GM19328 (cell line): ENCODE data around the gene NRG3.

ENCODE experiments used
- ATAC-seq: cut with Tn5 transposase; IDR thresholded peaks from one replicate; pipeline ENCODE4 v1.9.1; 2021; ENCODE audit warnings: mild to moderate bottlenecking, moderate library complexity; ENCODE audit not compliant: unreplicated experiment

NRG3 gene

GRCh38 chr10:82084496-82084895, 209.5 kb downstream of the NRG3 start:
- ATAC-seq = no peak

DNA sequence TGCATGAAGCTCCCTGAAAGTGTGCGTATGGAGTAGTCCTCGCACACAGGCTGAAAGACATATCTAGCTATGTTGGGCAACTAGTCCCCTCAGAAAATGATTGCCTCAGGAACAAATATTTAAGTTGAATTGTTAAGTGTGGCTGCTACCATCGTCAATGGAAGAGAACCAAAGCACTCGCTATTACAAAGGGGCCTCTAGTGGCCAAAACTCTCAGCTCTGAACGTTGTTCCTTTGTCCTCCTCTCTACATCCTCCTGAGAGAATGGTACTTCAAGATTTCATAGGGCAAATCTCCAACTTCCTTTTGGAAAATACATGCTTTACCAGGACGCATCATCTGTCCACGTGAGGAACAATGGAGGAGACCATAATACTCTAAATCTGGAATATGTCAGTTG, 209.9 kb downstream of the NRG3 start:
- ATAC-seq = no peak

- ATAC-seq = no peak
Measured at GRCh38 chr10:82089327-82089726, 214.3 kb downstream of the NRG3 start.

DNA sequence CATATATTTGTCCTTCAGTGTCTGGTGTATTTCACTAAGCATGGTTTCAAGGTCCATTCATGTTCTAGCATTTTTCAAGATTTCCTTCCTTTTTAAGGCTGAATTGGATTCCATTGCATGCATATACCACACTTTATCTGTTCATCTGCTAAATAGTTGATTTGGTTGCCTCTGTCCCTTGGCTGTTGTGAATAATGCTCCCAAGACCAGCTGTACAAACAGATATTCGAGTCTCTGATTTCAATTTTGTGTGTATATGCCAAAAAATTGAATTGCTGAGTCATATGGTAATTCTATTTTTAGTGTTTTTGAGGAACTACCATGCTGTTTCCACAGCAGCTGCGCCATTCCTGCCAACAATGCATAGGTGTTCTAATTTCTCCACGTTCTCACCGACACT, 216.4 kb downstream of the NRG3 start:
- ATAC-seq = no peak

- ATAC-seq = no peak
Measured at GRCh38 chr10:82092111-82092510, 217.1 kb downstream of the NRG3 start.

DNA sequence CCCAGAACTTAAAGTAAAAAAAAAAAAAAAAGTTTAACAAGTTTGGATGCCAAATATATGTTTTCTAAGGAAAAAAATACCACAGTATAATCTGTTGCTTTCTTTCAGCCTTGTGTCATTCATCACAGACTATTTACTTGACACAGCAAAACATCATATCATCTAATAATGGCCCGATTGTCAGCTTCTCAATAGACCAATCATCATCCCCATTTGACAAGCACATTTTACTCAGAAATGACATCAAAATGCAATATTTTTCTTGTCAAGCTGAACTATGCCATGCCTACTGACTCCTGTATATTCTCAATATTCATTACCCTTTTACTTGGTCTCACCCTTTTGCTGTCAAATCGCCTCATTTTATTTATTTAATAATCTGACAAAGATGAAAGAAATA, 249.7 kb downstream of the NRG3 start:
- no peak for ATAC-seq

- ATAC-seq = no peak
Measured at GRCh38 chr10:82128527-82128926, 253.5 kb downstream of the NRG3 start.

DNA sequence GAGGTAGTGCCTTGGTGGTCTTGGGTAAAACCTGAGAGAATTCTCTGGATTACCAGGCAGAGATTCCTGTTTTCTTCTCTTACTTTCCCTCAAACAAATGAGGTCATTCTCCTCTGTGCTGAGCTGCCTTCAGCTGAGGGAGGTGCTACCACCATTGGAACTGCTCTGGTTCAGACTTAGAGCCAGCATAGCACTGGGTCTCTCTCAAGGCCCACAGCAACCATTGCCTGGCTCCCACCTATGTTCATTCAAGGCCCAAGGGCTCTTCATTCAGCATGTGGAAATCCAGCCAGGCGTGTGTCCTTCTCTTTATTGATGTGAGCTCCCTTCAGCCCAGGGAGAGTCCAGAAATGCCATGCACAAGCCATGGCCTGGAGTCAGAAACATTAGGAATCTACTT, 261.1 kb downstream of the NRG3 start:
- no peak for ATAC-seq

- no peak for ATAC-seq
Measured at GRCh38 chr10:82144153-82144552, 269.2 kb downstream of the NRG3 start.

- no peak for ATAC-seq
Measured at GRCh38 chr10:82148764-82149163, 273.8 kb downstream of the NRG3 start.

DNA sequence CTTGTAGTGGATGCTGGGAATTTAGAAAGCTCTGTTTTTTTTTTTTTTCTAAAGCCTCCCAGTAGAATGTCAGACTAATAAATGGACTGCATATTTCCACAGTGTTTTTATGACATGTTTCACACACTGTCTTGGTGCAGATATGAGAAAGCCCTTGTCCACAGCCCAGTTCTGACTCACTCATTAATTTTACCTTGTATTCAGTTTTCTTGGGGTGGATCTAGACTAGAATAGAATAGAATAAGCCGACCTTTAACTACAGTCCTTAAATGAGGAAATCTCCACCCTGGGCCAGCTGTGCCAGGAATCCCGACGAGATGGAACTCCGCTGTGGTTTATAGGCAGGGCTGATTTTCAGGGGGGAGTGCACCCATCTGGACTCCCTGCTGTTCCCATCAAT, 274.7 kb downstream of the NRG3 start:
- no peak for ATAC-seq

- ATAC-seq = no peak
Measured at GRCh38 chr10:82150123-82150900, 275.3 kb downstream of the NRG3 start.

DNA sequence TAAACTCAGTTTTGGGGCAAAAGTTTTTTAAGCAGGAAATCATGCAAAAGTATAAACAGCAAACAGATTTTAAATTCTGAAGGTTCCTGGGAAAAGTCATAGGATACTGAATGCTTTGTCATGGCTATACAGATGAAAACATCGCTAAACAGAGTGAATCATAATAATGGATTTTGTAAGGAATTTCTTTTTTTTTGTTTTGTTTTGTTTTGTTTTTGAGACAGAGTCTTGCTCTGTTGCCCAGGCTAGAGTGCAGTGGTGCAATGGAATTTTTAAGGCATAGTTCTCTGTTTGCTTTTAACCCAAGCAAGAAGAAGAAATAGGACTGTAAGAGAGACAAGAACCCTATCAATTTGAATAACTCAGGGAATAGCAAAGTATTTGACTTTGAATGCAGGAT, 285.3 kb downstream of the NRG3 start:
- ATAC-seq = no peak

GRCh38 chr10:82161264-82161663, 286.3 kb downstream of the NRG3 start:
- ATAC-seq = no peak

- no peak for ATAC-seq
Measured at GRCh38 chr10:82162549-82163195, 287.7 kb downstream of the NRG3 start.

DNA sequence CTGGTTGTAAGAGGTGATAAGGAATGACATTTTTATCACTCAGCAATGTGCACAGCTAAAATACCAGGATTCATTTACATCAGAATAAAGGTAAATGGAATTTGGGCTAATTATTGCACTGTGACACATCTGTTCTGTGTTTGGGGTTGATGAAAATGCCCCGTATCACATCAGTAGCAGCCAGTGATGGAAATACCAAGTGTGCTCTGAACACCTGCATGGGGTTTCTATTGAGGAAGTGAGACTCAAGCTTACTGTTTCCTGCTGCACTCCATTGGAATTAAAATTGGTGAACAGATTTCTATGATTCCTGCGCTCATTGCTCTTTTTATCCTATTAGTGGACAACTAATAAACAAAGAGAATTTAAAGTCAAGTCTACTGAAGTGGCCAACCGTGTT, 296.9 kb downstream of the NRG3 start:
- ATAC-seq = no peak

- ATAC-seq = no peak
Measured at GRCh38 chr10:82176587-82176986, 301.6 kb downstream of the NRG3 start.

- ATAC-seq = no peak
Measured at GRCh38 chr10:82190432-82191260, 315.7 kb downstream of the NRG3 start.

DNA sequence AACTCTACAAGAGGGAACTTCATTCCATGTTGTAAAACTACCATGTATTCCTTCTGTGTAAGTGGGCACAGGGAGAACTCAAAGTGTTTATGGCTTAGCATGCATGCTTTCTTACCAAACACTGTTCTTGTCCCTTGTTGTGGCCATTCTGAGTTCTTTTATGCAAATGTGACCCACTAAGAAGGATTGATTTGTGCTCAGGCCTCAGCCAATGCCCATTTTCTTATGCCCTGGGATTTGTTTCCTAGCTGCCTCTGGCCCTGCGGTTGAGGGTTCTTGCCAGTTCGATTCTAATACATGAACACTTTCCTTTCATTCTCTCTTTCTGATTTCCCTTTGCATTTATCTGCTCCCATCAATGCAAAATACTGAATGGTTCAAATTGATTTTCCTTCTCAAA, 316.7 kb downstream of the NRG3 start:
- no peak for ATAC-seq

DNA sequence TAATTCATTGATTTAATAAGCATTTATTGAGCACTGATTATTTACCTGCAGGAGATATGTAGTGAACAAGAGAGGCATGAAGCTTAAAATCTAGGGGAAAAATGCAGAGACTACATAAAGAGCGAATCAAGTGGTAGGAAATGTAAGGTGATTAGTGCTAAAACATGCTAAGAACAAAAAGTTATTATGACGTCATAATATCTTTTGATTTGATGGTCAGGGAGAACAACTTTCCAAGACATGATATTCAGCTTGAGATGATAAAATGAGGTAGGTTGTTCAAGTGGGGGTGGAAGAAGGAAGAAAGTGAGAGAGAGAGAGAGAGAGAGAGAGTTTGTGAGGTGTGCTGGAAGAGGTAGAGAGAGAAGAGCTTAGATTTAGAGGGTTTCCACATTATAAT, 317.7 kb downstream of the NRG3 start:
- ATAC-seq = no peak

DNA sequence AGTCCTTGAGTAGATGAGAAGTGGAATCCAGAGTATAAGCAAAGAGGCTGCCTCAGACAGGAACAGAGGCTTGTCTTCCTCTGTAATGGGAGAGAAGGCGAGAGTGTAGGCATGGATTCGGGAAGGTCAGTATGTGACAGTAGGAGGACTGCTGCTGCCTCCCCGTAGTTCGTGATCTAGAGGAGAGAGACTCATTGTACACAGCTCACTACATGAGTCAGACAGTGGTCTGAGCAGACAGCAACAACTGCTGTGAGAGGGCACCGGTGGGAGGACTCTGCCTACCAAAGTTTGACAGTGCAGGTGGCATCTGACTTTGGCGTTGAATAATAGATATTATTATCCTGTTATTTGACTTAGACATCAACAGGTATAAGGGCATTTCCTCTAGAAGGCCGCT, 319.4 kb downstream of the NRG3 start:
- no peak for ATAC-seq

GRCh38 chr10:82206831-82207230, 331.8 kb downstream of the NRG3 start:
- ATAC-seq = no peak
